SK-N-SH treated with all-trans-retinoic acid at 6 μM for 48 hours (cell line): ENCODE data around the gene NRL.

Experiments used
- ATAC-seq: fragments of 200-7000 bp; cut with Tn5 transposase; 3 replicates; pipeline ENCODE4 v1.9.1; 2020; ENCODE audit warnings: mild to moderate bottlenecking, moderate library complexity
- ARNTL ChIP-seq: fragments of 450-650 bp; formaldehyde crosslinking; IDR thresholded peaks from 2 replicates; pipeline ENCODE4 v1.5.0; 2020; ENCODE audit warnings: low read depth, mild to moderate bottlenecking, moderate library complexity, borderline replicate concordance
- BACH2 ChIP-seq: fragments of 250-450 bp; sonication (Bioruptor Pico); IDR thresholded peaks from 2 replicates; pipeline ENCODE4 v1.9.0; 2021; ENCODE audit warnings: mild to moderate bottlenecking, borderline replicate concordance
- CREB5 ChIP-seq: fragments of 250-450 bp; sonication (Bioruptor Pico); IDR thresholded peaks from 2 replicates; pipeline ENCODE4 v1.5.1; 2020; ENCODE audit warnings: low read depth, mild to moderate bottlenecking, moderate library complexity
- CSDC2 ChIP-seq: fragments of 250-450 bp; sonication (Bioruptor Pico); IDR thresholded peaks from 2 replicates; pipeline ENCODE4 v1.5.0; 2020; ENCODE audit warnings: mild to moderate bottlenecking, moderate library complexity
- CSRNP3 ChIP-seq: fragments of 250-450 bp; sonication (Bioruptor Pico); IDR thresholded peaks from 2 replicates; pipeline ENCODE4 v1.5.1; 2021; ENCODE audit warnings: mild to moderate bottlenecking, moderate library complexity
- ESRRG ChIP-seq: fragments of 250-450 bp; sonication (Bioruptor Pico); IDR thresholded peaks from 2 replicates; pipeline ENCODE4 v1.6.1; 2021; ENCODE audit warnings: mild to moderate bottlenecking
- GLIS3 ChIP-seq: fragments of 250-450 bp; sonication (Bioruptor Pico); IDR thresholded peaks from 2 replicates; pipeline ENCODE4 v1.5.0; 2020; ENCODE audit warnings: mild to moderate bottlenecking, moderate library complexity
- ISL1 ChIP-seq: fragments of 250-450 bp; sonication (Bioruptor Pico); IDR thresholded peaks from 2 replicates; pipeline ENCODE4 v2.1.2; 2022; ENCODE audit warnings: mild to moderate bottlenecking, moderate library complexity
- OSR1 ChIP-seq: fragments of 250-450 bp; sonication (Bioruptor Pico); IDR thresholded peaks from 2 replicates; pipeline ENCODE4 v1.8.0; 2022; ENCODE audit warnings: moderate library complexity, mild to moderate bottlenecking, inconsistent platforms
- PATZ1 ChIP-seq: fragments of 250-450 bp; sonication (Bioruptor Pico); IDR thresholded peaks from 2 replicates; pipeline ENCODE4 v1.8.0; 2020; ENCODE audit warnings: mild to moderate bottlenecking, moderate library complexity, borderline replicate concordance
- POU6F1 ChIP-seq: fragments of 250-450 bp; sonication (Bioruptor Pico); IDR thresholded peaks from 2 replicates; pipeline ENCODE4 v1.8.0; 2021; ENCODE audit warnings: low read depth, mild to moderate bottlenecking, moderate library complexity, borderline replicate concordance
- PPARA ChIP-seq: fragments of 250-450 bp; sonication (Bioruptor Pico); IDR thresholded peaks from 2 replicates; pipeline ENCODE4 v1.5.0; 2020; ENCODE audit warnings: mild to moderate bottlenecking, borderline replicate concordance
- RARB ChIP-seq: fragments of 250-450 bp; sonication (Bioruptor Pico); IDR thresholded peaks from 2 replicates; pipeline ENCODE4 v1.8.0; 2021; ENCODE audit warnings: mild to moderate bottlenecking, moderate library complexity
- SNAI2 ChIP-seq: fragments of 250-450 bp; sonication (Bioruptor Pico); IDR thresholded peaks from 2 replicates; pipeline ENCODE4 v1.5.0; 2020; ENCODE audit warnings: mild to moderate bottlenecking, moderate library complexity
- TCF4 ChIP-seq: fragments of 250-450 bp; sonication (Bioruptor Pico); IDR thresholded peaks from 2 replicates; pipeline ENCODE4 v1.8.0; 2021; ENCODE audit warnings: mild to moderate bottlenecking, moderate library complexity, borderline replicate concordance
- TOX ChIP-seq: fragments of 250-450 bp; sonication (Bioruptor Pico); IDR thresholded peaks from 2 replicates; pipeline ENCODE4 v1.8.0; 2021; ENCODE audit warnings: mild to moderate bottlenecking, moderate library complexity, borderline replicate concordance
- TSHZ2 ChIP-seq: fragments of 250-450 bp; sonication (Bioruptor Pico); IDR thresholded peaks from 2 replicates; pipeline ENCODE4 v1.5.0; 2020; ENCODE audit warnings: mild to moderate bottlenecking, moderate library complexity
- ZC3H10 ChIP-seq: fragments of 250-450 bp; sonication (Bioruptor Pico); IDR thresholded peaks from 2 replicates; pipeline ENCODE4 v1.5.1; 2021; ENCODE audit warnings: mild to moderate bottlenecking, moderate library complexity
- ZFP3 ChIP-seq: fragments of 250-450 bp; sonication (Bioruptor Pico); IDR thresholded peaks from 2 replicates; pipeline ENCODE4 v1.5.0; 2020; ENCODE audit warnings: mild to moderate bottlenecking, moderate library complexity
- ZFP30 ChIP-seq: fragments of 450-650 bp; formaldehyde crosslinking; IDR thresholded peaks from 2 replicates; pipeline ENCODE4 v1.5.0; 2022; ENCODE audit warnings: mild to moderate bottlenecking, moderate library complexity
- ZNF565 ChIP-seq: fragments of 450-650 bp; formaldehyde crosslinking; conservative IDR thresholded peaks from 2 replicates; pipeline ENCODE4 v1.5.0; 2020; ENCODE audit warnings: low read depth, mild to moderate bottlenecking, moderate library complexity
- ZNF70 ChIP-seq: fragments of 450-650 bp; formaldehyde crosslinking; IDR thresholded peaks from 2 replicates; pipeline ENCODE4 v1.5.0; 2020; ENCODE audit warnings: mild to moderate bottlenecking, moderate library complexity

Gene NRL

GRCh38 chr14:24065408-24065807 is 49.3 kb downstream of the NRL start:
- TF ChIP-seq GLIS3 (CRISPR knock-in tag) (no peak), TCF4 (CRISPR knock-in tag) (no peak), ARNTL (CRISPR knock-in tag) (no peak), OSR1 (CRISPR knock-in tag) (no peak), ESRRG (CRISPR knock-in tag) (no peak), ISL1 (no peak), ZFP3 (CRISPR knock-in tag) (no peak), CSDC2 (CRISPR knock-in tag) (no peak), TOX (no peak), CSRNP3 (no peak), POU6F1 (no peak), RARB (CRISPR knock-in tag) (no peak)
- ATAC-seq = no peak

GRCh38 chr14:24064856-24065255 is 49.9 kb downstream of the NRL start:
- TF ChIP-seq ZFP30 = no peak
- no peak for TF ChIP-seq ZC3H10 (CRISPR knock-in tag)
- no peak for TF ChIP-seq SNAI2
- no peak for TF ChIP-seq BACH2 (CRISPR knock-in tag)
- TF ChIP-seq GLIS3 (CRISPR knock-in tag) = no peak
- no peak for TF ChIP-seq PPARA (CRISPR knock-in tag)
- no peak for TF ChIP-seq ZNF565 (CRISPR knock-in tag)
- no peak for TF ChIP-seq TSHZ2 (CRISPR knock-in tag)
- TF ChIP-seq, all 23 proteins: peak for 0
- ATAC-seq = no peak

GRCh38 chr14:24064091-24064795 is 50.5 kb downstream of the NRL start:
- ATAC-seq = no peak
- TF ChIP-seq ARNTL (CRISPR knock-in tag) (no peak), GLIS3 (CRISPR knock-in tag) (no peak), POU6F1 (no peak), OSR1 (CRISPR knock-in tag) (no peak), ZFP30 (no peak), ZNF70 (CRISPR knock-in tag) (no peak), PATZ1 (CRISPR knock-in tag) (no peak), ZNF565 (CRISPR knock-in tag) (no peak), CREB5 (CRISPR knock-in tag) (no peak), CSRNP3 (no peak), ZFP3 (CRISPR knock-in tag) (no peak), BACH2 (CRISPR knock-in tag) (no peak), RARB (CRISPR knock-in tag) (no peak), TCF4 (CRISPR knock-in tag) (no peak)
